B cell (primary cell): Measurements from ENCODE around the gene JPH3.

Experiments used
- EZH2 ChIP-seq: IDR thresholded peaks from 2 replicates; pipeline ENCODE4 v1.6.1; 2012; ENCODE audit warnings: borderline replicate concordance, low read depth, mild to moderate bottlenecking, moderate library complexity, low read length; ENCODE audit not compliant: insufficient read depth, poor library complexity, severe bottlenecking
- TF ChIP-seq, protein P1 (sequence below): fragments of 200-600 bp; IDR thresholded peaks from one replicate; pipeline ENCODE4 v1.8.0; 2022; ENCODE audit warnings: antibody characterized with exemption, mild to moderate bottlenecking

- TF ChIP-seq, protein P1, sequence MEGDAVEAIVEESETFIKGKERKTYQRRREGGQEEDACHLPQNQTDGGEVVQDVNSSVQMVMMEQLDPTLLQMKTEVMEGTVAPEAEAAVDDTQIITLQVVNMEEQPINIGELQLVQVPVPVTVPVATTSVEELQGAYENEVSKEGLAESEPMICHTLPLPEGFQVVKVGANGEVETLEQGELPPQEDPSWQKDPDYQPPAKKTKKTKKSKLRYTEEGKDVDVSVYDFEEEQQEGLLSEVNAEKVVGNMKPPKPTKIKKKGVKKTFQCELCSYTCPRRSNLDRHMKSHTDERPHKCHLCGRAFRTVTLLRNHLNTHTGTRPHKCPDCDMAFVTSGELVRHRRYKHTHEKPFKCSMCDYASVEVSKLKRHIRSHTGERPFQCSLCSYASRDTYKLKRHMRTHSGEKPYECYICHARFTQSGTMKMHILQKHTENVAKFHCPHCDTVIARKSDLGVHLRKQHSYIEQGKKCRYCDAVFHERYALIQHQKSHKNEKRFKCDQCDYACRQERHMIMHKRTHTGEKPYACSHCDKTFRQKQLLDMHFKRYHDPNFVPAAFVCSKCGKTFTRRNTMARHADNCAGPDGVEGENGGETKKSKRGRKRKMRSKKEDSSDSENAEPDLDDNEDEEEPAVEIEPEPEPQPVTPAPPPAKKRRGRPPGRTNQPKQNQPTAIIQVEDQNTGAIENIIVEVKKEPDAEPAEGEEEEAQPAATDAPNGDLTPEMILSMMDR: no peak
- TF ChIP-seq EZH2: no peak
Measured at GRCh38 chr16:87731607-87732006, 129.3 kb downstream of the JPH3 start.
